Muscle of leg (tissue), 11 donors: ENCODE measurements around the gene OSBPL9. TPM values are rescaled to one million over a fixed set of nuclear protein-coding genes. Genes with fewer than 3 reads are reported as not detected.

Experiments
- DNase-seq: peaks from one replicate; pipeline ENCODE4 v3.0.0; 2013
- H3K27ac ChIP-seq: one replicate; pipeline ENCODE4 v1.5.1; 2013; ENCODE audit warnings: mild to moderate bottlenecking, low read length, control low read depth
- H3K27me3 ChIP-seq: one replicate; pipeline ENCODE4 v1.6.1; 2013; ENCODE audit warnings: low read length; ENCODE audit not compliant: control insufficient read depth, insufficient read depth
- H3K36me3 ChIP-seq: one replicate; pipeline ENCODE4 v1.6.1; 2013; ENCODE audit warnings: low read length; ENCODE audit not compliant: control insufficient read depth, insufficient read depth
- H3K4me1 ChIP-seq: one replicate; pipeline ENCODE4 v1.6.1; 2013; ENCODE audit warnings: low read length; ENCODE audit not compliant: control insufficient read depth, insufficient read depth
- H3K4me3 ChIP-seq: one replicate; pipeline ENCODE4 v1.5.1; 2013; ENCODE audit warnings: low read length, control low read depth
- H3K9me3 ChIP-seq: replicated peaks from 2 replicates; pipeline ENCODE4 v1.6.1; 2013; ENCODE audit warnings: low read depth, low read length; ENCODE audit not compliant: control insufficient read depth
- WGBS: methylation state at CpG from one replicate; pipeline ENCODE4 v1.1.5; 2013; ENCODE audit warnings: missing lambda C conversion rate; ENCODE audit not compliant: insufficient coverage; 5-methylcytosine and 5-hydroxymethylcytosine counted together
- polyA plus RNA-seq, 8 donors: library from polyadenylated mRNA; unstranded; fragments of 120-200 nt; gene quantifications; one replicate each; pipeline versions ENCODE4 v1.2.1 to v1.2.3, GENCODE V29; 2013; ENCODE audit warnings: inconsistent platforms in 1 of 8, low replicate concordance in 1 of 8; ENCODE audit not compliant: insufficient read length in 8 of 8, insufficient read depth in 1 of 8
- total RNA-seq: library from RNA; stranded (reverse); fragments of 120-200 nt; gene quantifications from one replicate; pipeline ENCODE4 v1.2.4, GENCODE V29; 2013

The OSBPL9 gene
- total and polyA plus RNA-seq, 9 donors, result 51.0 to 74.5 (median 61.1) TPM

DNA sequence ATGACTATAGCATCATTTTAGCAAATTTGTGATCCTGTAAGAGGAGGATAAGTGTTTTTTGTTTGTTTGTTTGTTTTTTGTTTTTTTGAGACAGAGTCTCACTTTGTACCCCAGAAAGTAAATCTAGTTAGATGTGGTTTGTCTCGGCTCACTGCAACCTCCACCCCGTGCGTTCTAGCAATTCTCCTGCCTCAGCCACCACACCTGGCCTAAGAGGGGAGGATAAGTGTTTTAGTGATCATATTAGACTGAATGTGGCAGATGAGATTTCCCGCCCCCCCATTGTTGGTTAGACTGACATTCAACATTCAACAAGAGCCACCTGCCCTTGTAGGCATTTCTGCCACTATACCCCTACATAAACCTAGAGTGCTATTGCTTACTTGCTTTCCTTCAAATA is 98.5 kb downstream of the OSBPL9 start:
- H3K27ac ChIP-seq, result no peak overlapping the region
- no CpG with 5 or more reads among the region's 4 CpGs for WGBS

DNA sequence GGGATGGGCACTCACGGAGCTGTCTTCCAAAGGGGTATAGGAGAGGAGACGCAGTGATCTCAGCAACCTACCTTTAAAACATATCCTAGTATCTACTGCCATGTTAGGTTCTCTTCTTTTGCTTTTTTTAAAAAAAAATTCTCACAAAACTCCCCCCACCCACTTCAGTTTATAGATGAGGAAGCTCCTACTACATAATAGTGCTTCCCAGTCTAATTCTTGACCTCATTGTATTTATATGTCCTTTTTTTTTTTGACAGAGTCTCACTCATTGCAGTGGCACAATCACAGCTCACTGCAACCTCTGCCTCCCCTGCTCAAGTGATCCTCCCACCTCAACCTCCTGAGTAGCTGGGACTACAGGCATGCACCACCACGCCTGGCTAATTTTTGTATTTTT is 99.9 kb downstream of the OSBPL9 start:
- H3K9me3 ChIP-seq, result no peaks in the 10 kb centered on the region
- no peak for DNase-seq
- no peak overlapping the region for H3K4me3 ChIP-seq
- no peaks in the 10 kb centered on the region for H3K36me3 ChIP-seq
- WGBS, result no CpG with 5 or more reads among the region's 3 CpGs
- no peaks in the 10 kb centered on the region for H3K27me3 ChIP-seq
- H3K27ac ChIP-seq, result no peak overlapping the region
- H3K4me1 ChIP-seq, result no peaks in the 10 kb centered on the region

More for the DNA sequence above, 98.5 kb downstream of the OSBPL9 start:
- Histone ChIP-seq H3K9me3 (no peaks in the 10 kb centered on the region), H3K27me3 (no peaks in the 10 kb centered on the region), H3K4me3 (no peak overlapping the region), H3K36me3 (no peaks in the 10 kb centered on the region), H3K4me1 (no peaks in the 10 kb centered on the region)
- no peak for DNase-seq

GRCh38 chr1:51717842-51718241 is 101.0 kb downstream of the OSBPL9 start:
- Histone ChIP-seq H3K27me3 (no peaks in the 10 kb centered on the region), H3K27ac (no peak overlapping the region), H3K4me3 (no peak overlapping the region), H3K4me1 (no peaks in the 10 kb centered on the region), H3K36me3 (no peaks in the 10 kb centered on the region), H3K9me3 (no peaks in the 10 kb centered on the region)
- no peak for DNase-seq
- no CpG with 5 or more reads among the region's 3 CpGs for WGBS

DNA sequence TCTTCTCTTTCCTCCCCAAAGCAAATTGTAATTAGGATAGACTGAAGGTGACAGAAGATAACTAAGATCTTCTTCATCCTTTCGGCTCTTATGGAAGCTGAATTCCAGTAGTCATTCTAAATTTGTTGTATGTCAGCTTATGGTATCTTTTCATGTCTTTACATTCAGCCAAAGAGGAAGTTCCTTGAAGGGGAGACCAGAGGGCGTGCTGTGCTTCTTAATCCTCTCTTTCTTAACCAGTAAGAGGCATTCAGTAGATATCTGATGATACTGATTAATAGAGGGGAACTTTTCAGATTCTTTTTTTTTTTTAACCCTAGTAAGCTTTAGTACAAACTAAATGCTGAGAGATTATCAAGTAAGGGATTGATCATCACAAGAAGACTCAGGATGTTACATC is 102.3 kb downstream of the OSBPL9 start:
- Histone ChIP-seq H3K27ac (no peak overlapping the region), H3K4me3 (no peak overlapping the region), H3K27me3 (no peaks in the 10 kb centered on the region), H3K9me3 (no peaks in the 10 kb centered on the region), H3K4me1 (no peaks in the 10 kb centered on the region), H3K36me3 (no peaks in the 10 kb centered on the region)
- WGBS, result no CpG with 5 or more reads among the region's 2 CpGs
- no peak for DNase-seq

GRCh38 chr1:51724797-51725196 is 107.9 kb downstream of the OSBPL9 start:
- no peaks in the 10 kb centered on the region for H3K9me3 ChIP-seq

GRCh38 chr1:51726051-51726450 is 109.2 kb downstream of the OSBPL9 start:
- Histone ChIP-seq H3K36me3 (no peaks in the 10 kb centered on the region), H3K27me3 (no peaks in the 10 kb centered on the region), H3K4me1 (peaks cover 14% of the 10 kb centered on the region), H3K27ac (no peak overlapping the region), H3K9me3 (no peaks in the 10 kb centered on the region), H3K4me3 (no peak overlapping the region)
- DNase-seq, result no peak

More at GRCh38 chr1:51724797-51725196, 107.9 kb downstream of the OSBPL9 start:
- no peak overlapping the region for H3K4me3 ChIP-seq
- no CpG with 5 or more reads among the region's 4 CpGs for WGBS
- H3K27ac ChIP-seq, result no peak overlapping the region
- H3K27me3 ChIP-seq, result no peaks in the 10 kb centered on the region
- peaks cover 9% of the 10 kb centered on the region for H3K4me1 ChIP-seq
- DNase-seq, result no peak
- H3K36me3 ChIP-seq, result no peaks in the 10 kb centered on the region

GRCh38 chr1:51726544-51727225 is 109.8 kb downstream of the OSBPL9 start:
- DNase-seq, result no peak
- no peak overlapping the region for H3K4me3 ChIP-seq
- peaks cover 16% of the 10 kb centered on the region for H3K4me1 ChIP-seq
- no peaks in the 10 kb centered on the region for H3K36me3 ChIP-seq
- H3K27me3 ChIP-seq, result no peaks in the 10 kb centered on the region
- WGBS, result no CpG with 5 or more reads among the region's 2 CpGs
- no peak overlapping the region for H3K27ac ChIP-seq
- H3K9me3 ChIP-seq, result no peaks in the 10 kb centered on the region

DNA sequence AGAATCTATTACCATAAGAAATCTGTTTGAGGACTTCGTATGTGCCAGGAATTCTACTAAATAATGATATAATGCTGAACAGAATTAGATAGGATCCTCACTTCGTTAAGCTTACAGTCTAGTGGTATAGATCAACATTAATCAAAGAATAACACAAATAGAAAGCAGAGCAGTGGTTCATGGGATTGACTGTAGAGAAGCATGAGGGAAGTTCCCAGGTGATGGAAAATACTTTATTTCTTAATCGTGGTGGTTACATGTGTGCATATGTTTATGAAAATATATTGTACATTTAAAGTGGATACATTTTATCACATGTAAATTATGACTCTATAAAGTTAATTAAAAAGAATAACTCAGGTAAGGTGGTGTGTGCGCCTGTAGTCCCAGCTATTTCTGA is 110.5 kb downstream of the OSBPL9 start:
- no CpG with 5 or more reads among the region's 4 CpGs for WGBS
- Histone ChIP-seq H3K4me1 (peaks cover 16% of the 10 kb centered on the region), H3K36me3 (no peaks in the 10 kb centered on the region), H3K27ac (no peak overlapping the region), H3K4me3 (no peak overlapping the region), H3K9me3 (no peaks in the 10 kb centered on the region), H3K27me3 (no peaks in the 10 kb centered on the region)
- no peak for DNase-seq

GRCh38 chr1:51728611-51729155 is 111.8 kb downstream of the OSBPL9 start:
- H3K4me1 ChIP-seq, result peaks cover 16% of the 10 kb centered on the region
- 25% methylated on average over 1 of the region's 12 CpGs for WGBS
- H3K9me3 ChIP-seq, result no peaks in the 10 kb centered on the region
- no peaks in the 10 kb centered on the region for H3K36me3 ChIP-seq
- no peaks in the 10 kb centered on the region for H3K27me3 ChIP-seq
- peak overlapping the region; percentile 62 for H3K4me3 ChIP-seq
- no peak for DNase-seq
- no peak overlapping the region for H3K27ac ChIP-seq

DNA sequence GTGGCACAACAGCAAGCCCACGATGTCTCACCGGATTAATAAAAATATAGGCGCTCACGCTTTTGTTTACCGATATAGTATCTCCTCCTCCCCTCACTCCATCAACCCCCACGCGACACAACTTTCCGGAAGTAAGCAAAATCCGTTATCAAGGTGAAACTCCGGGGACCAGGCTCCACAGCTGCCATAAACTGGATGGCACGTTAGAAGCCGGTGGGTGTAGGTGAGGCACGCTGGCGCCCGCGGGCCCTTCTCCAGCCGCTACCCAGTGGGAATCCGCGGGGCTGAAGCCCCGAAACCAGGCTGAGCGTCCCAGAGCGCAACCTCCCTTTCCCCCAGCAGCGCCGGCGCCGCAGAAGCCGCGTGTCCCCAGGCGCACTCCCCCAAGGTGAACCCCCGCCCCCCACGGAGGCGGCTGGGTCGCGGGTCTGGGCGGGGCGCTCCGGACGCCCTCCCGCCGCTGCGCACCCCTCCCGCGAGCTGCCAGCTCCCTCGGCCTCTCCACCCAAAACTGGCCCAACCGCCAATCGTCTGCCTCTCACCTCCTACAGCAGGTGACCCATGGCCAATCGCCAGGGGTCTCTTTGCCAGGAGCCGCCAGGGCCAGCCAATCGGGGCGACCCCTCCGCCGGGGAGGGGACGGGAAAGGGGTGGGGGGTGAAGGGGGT is 112.4 kb downstream of the OSBPL9 start:
- Histone ChIP-seq H3K27ac (no peak overlapping the region), H3K4me1 (peaks cover 16% of the 10 kb centered on the region), H3K27me3 (no peaks in the 10 kb centered on the region), H3K36me3 (no peaks in the 10 kb centered on the region), H3K4me3 (peak overlapping the region; percentile 62), H3K9me3 (no peaks in the 10 kb centered on the region)
- WGBS, result under 1% methylated on average over 44 of the region's 53 CpGs
- peak; percentile 84 for DNase-seq
